Stomach (tissue), 9 donors: ENCODE results near the gene COL9A3. TPM values are rescaled to one million over a fixed set of nuclear protein-coding genes. Genes with fewer than 3 reads are reported as not detected.

ENCODE experiments used
- DNase-seq, 2 donors: peaks; one replicate each; pipeline versions ENCODE4 v3.0.0 to v3.0.0-alpha.2; 2013 to 2019
- H3K27ac ChIP-seq, 5 donors: fragments of 200-600 bp in 4 of 5; sonication (generic) in 4 of 5; one replicate each; pipeline ENCODE4 v1.5.1; 2013 to 2019; ENCODE audit warnings: mild to moderate bottlenecking in 1 of 5, moderate library complexity in 1 of 5
- H3K27me3 ChIP-seq, 3 donors: fragments of 200-600 bp; sonication (generic); one replicate each; pipeline ENCODE4 v1.5.1; 2017 to 2019; ENCODE audit warnings: mixed run types in 1 of 3
- H3K36me3 ChIP-seq, 4 donors: fragments of 200-600 bp; sonication (generic); 1 replicate in 3 of 4; 2 replicates in 1 of 4; pipeline ENCODE4 v1.5.1; 2016 to 2019
- H3K4me1 ChIP-seq, 4 donors: fragments of 200-600 bp; sonication (generic); one replicate each; pipeline ENCODE4 v1.5.1; 2016 to 2019
- H3K4me3 ChIP-seq, 4 donors: fragments of 200-600 bp; sonication (generic) in 3 of 4; one replicate each; pipeline ENCODE4 v1.5.1; 2016 to 2019; ENCODE audit warnings: mild to moderate bottlenecking in 1 of 4
- H3K9me3 ChIP-seq, 4 donors: fragments of 200-600 bp; sonication (generic); one replicate each; pipeline ENCODE4 v1.5.1; 2016 to 2019
- EP300 ChIP-seq: sonication (generic); formaldehyde crosslinking; IDR thresholded peaks from one replicate; pipeline ENCODE4 v1.6.1; 2017; ENCODE audit warnings: antibody characterized with exemption
- POLR2A ChIP-seq, 4 donors: fragments of 450-650 bp; IDR thresholded peaks; one replicate each; pipeline ENCODE4 v1.6.1; 2016; ENCODE audit warnings: antibody characterized with exemption in 4 of 4, control low read depth in 2 of 4, mild to moderate bottlenecking in 1 of 4, moderate library complexity in 1 of 4
- POLR2AphosphoS5 ChIP-seq, 3 donors: sonication (generic); formaldehyde crosslinking; IDR thresholded peaks; one replicate each; pipeline ENCODE4 v1.6.1; 2016; ENCODE audit warnings: antibody characterized with exemption in 3 of 3
- WGBS, 5 donors: extraction: QIAGEN DNeasy Blood & Tissue Kit in 3 of 5; methylation state at CpG; one replicate each; pipeline versions ENCODE4 v1.1.5 to v1.1.7; 2013 to 2018; 5-methylcytosine and 5-hydroxymethylcytosine counted together
- intact Hi-C: fragments of 100-400 bp; cut with DNase I; formaldehyde crosslinking; loops from one replicate; pipeline ENCODE4 v1.15.1; 2023; ENCODE audit warnings: low total_unique reads
- polyA plus RNA-seq, 3 donors: library from polyadenylated mRNA; stranded (reverse); fragments of 200-250 nt; gene quantifications; one replicate each; pipeline ENCODE4 v1.2.3, GENCODE V29; 2013
- total RNA-seq, 5 donors: library from RNA; depleted of rRNA; stranded (reverse); fragments of >200 nt; gene quantifications; one replicate each; pipeline versions ENCODE4 v1.1.0 to v1.2.3, GENCODE V29; 2014 to 2016
- TF ChIP-seq, protein P1 (sequence below), 7 experiments: fragments of 450-650 bp in 4 of 7; fragments of 200-600 bp in 3 of 7; sonication (generic) in 3 of 7; IDR thresholded peaks; one replicate each; pipeline ENCODE4 v1.5.1; 2016 to 2019; ENCODE audit warnings: antibody characterized with exemption in 7 of 7, control low read depth in 2 of 7, mild to moderate bottlenecking in 1 of 7
- donor health status: healthy with polysubstance abuse.
- donor health status: Bipolar disorder and iron deficiency.
- donor health status: healthy.

Gene COL9A3
- total and polyA plus RNA-seq, 8 donors: 2.3 to 18.2 (median 3.9) TPM; not detected in 3

GRCh38 chr20:62772103-62772611 is 44.7 kb upstream of the COL9A3 start:
- Histone ChIP-seq H3K9me3 (no peaks in the 10 kb centered on the region), H3K4me1 (peaks cover 14 to 46% (median 28%) of the 10 kb centered on the region in 4 donors), H3K36me3 (no peaks in the 10 kb centered on the region), H3K27ac (no peak overlapping the region), H3K27me3 (peaks cover 0 to 24% (median 0%) of the 10 kb centered on the region in 3 donors), H3K4me3 (no peak overlapping the region)
- TF ChIP-seq EP300 (no peak), POLR2AphosphoS5 (IDR thresholded peaks at IDR 0.05) (no peak), POLR2A (IDR thresholded peaks at IDR 0.05) (no peak)
- TF ChIP-seq, protein P1, sequence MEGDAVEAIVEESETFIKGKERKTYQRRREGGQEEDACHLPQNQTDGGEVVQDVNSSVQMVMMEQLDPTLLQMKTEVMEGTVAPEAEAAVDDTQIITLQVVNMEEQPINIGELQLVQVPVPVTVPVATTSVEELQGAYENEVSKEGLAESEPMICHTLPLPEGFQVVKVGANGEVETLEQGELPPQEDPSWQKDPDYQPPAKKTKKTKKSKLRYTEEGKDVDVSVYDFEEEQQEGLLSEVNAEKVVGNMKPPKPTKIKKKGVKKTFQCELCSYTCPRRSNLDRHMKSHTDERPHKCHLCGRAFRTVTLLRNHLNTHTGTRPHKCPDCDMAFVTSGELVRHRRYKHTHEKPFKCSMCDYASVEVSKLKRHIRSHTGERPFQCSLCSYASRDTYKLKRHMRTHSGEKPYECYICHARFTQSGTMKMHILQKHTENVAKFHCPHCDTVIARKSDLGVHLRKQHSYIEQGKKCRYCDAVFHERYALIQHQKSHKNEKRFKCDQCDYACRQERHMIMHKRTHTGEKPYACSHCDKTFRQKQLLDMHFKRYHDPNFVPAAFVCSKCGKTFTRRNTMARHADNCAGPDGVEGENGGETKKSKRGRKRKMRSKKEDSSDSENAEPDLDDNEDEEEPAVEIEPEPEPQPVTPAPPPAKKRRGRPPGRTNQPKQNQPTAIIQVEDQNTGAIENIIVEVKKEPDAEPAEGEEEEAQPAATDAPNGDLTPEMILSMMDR (IDR thresholded peaks at IDR 0.05): no peak
- 90 to 95% (median 94%) methylated on average over 18 to 23 of the region's 23 CpGs for WGBS, 5 donors
- no peak for DNase-seq
- intact Hi-C loops: no loop called here

- 73 to 87% (median 80%) methylated on average over 11 of the region's 11 CpGs for WGBS, 5 donors
- H3K27ac ChIP-seq: peak overlapping the region in 1 of 5 donors; percentile 7
These were observed 44.2 kb upstream of the COL9A3 start for GRCh38 chr20:62772619-62772989.

GRCh38 chr20:62772990-62773844 is 43.6 kb upstream of the COL9A3 start:
- Histone ChIP-seq H3K9me3 (no peaks in the 10 kb centered on the region), H3K4me1 (peaks cover 14 to 40% (median 24%) of the 10 kb centered on the region in 4 donors), H3K36me3 (no peaks in the 10 kb centered on the region), H3K27ac (peak overlapping the region in 1 of 5 donors; percentile 7), H3K4me3 (no peak overlapping the region), H3K27me3 (peaks cover 0 to 18% (median 0%) of the 10 kb centered on the region in 3 donors)
- WGBS, 5 donors: 35 to 42% (median 41%) methylated on average over 16 to 19 of the region's 19 CpGs
- DNase-seq: peak in 1 of 2 donors; percentile 48
- TF ChIP-seq, protein P1 (IDR thresholded peaks at IDR 0.05): no peak
- no peak for TF ChIP-seq POLR2A (IDR thresholded peaks at IDR 0.05)
- TF ChIP-seq EP300: no peak
- TF ChIP-seq POLR2AphosphoS5 (IDR thresholded peaks at IDR 0.05): no peak
- intact Hi-C loops: no loop called here

More at GRCh38 chr20:62772619-62772989, 44.2 kb upstream of the COL9A3 start:
- Histone ChIP-seq H3K27me3 (peaks cover 0 to 23% (median 0%) of the 10 kb centered on the region in 3 donors), H3K9me3 (no peaks in the 10 kb centered on the region), H3K4me3 (no peak overlapping the region), H3K36me3 (no peaks in the 10 kb centered on the region), H3K4me1 (peaks cover 14 to 46% (median 28%) of the 10 kb centered on the region in 4 donors)
- no peak for DNase-seq
- TF ChIP-seq, protein P1 (IDR thresholded peaks at IDR 0.05): no peak
- intact Hi-C loops: no loop called here

DNA sequence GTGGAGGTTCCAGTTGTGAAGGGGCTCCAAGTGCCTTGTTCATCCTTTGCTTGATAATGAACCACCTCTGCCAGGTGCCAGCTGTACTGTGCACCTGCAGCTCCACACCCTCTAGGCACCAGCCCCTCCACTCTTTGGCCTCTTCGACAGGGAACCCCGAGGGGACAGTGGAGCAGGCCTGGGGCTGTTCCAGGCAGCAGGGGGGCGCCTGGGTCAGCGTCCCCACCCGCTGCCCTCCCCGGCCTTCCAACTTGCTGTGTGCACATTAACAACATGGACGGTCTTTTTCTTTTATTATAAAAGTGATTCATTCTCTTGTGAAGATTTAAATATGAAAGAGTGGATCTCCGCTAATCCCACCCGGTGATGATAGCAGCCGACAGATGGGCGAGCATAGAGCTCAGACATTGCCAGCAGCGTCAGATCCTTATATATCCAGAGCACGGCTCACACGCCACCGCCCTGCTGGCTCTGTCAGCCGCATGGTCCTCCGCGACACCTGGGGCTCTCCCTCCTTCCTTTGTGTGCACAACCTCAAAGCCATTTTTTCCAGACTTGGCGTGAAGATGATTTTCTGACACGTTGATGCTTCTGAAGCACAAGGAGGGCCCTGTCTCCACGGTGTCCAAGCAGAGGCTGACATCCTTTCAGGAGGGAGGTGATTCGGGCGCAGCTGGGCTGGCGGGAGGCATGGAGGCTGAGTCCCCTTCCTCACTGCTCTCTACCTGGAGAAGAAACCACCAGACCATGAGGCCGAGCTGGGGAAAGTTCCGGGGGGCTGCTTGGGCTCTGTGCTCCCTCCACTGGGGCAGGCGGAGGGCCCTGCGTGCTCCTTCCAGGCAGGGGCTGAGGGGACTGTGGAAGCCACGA is 42.8 kb upstream of the COL9A3 start:
- H3K27me3 ChIP-seq: peaks cover 0 to 25% (median 0%) of the 10 kb centered on the region in 3 donors
- peaks cover 12 to 31% (median 16%) of the 10 kb centered on the region in 4 donors for H3K4me1 ChIP-seq
- no peaks in the 10 kb centered on the region for H3K36me3 ChIP-seq
- H3K4me3 ChIP-seq: no peak overlapping the region
- intact Hi-C loops: no loop called here
- 78 to 88% (median 86%) methylated on average over 28 to 29 of the region's 29 CpGs for WGBS, 5 donors
- no peaks in the 10 kb centered on the region for H3K9me3 ChIP-seq
- H3K27ac ChIP-seq: no peak overlapping the region
- no peak for TF ChIP-seq EP300
- TF ChIP-seq POLR2AphosphoS5 (IDR thresholded peaks at IDR 0.05): no peak
- TF ChIP-seq, protein P1 (IDR thresholded peaks at IDR 0.05): no peak
- TF ChIP-seq POLR2A (IDR thresholded peaks at IDR 0.05): no peak
- DNase-seq: no peak
